H9 (cell line): ENCODE data around the gene FAM24B. TPM values are rescaled to one million over a fixed set of nuclear protein-coding genes. Genes with fewer than 3 reads are reported as not detected.
A peak's percentile ranks its signal among the peaks of the same experiment; 100 is the strongest.
"Not testable (repeated sequence)": the region's sequence is repeated elsewhere in the genome, so short reads cannot be mapped to it uniquely, and the experiment has no call there.

Experiments
- DNase-seq: peaks from one replicate; pipeline ENCODE4 v3.0.0-alpha.2; 2017
- H2AFZ ChIP-seq: one replicate; pipeline ENCODE4 v1.6.1; 2013; ENCODE audit warnings: mild to moderate bottlenecking, low read length, control low read depth, moderate library complexity
- H2AK5ac ChIP-seq: 2 replicates; pipeline ENCODE4 v1.6.1; 2013; ENCODE audit warnings: low read length, control low read depth, mixed read lengths; ENCODE audit not compliant: insufficient read length
- H2BK120ac ChIP-seq: one replicate; pipeline ENCODE4 v1.6.1; 2013; ENCODE audit warnings: low read depth, mild to moderate bottlenecking, low read length, control low read depth, inconsistent platforms; ENCODE audit not compliant: poor library complexity, severe bottlenecking
- H2BK12ac ChIP-seq: 2 replicates; pipeline ENCODE4 v1.6.1; 2013; ENCODE audit warnings: low read length, control low read depth, mixed read lengths, low read depth; ENCODE audit not compliant: insufficient read length
- H2BK15ac ChIP-seq: 2 replicates; pipeline ENCODE4 v1.6.1; 2013; ENCODE audit warnings: low read depth, low read length, control low read depth
- H2BK20ac ChIP-seq: one replicate; pipeline ENCODE4 v1.6.1; 2013; ENCODE audit warnings: low read depth, mild to moderate bottlenecking, low read length, control low read depth, inconsistent platforms; ENCODE audit not compliant: poor library complexity, severe bottlenecking
- H2BK5ac ChIP-seq: 2 replicates; pipeline ENCODE4 v1.6.1; 2013; ENCODE audit warnings: low read length, control low read depth, mixed read lengths; ENCODE audit not compliant: insufficient read length
- H3K14ac ChIP-seq: 2 replicates; pipeline ENCODE4 v1.6.1; 2013; ENCODE audit warnings: low read length, control low read depth; ENCODE audit not compliant: insufficient read depth
- H3K18ac ChIP-seq: 2 replicates; pipeline ENCODE4 v1.6.1; 2013; ENCODE audit warnings: low read depth, mild to moderate bottlenecking, mixed read lengths, low read length, control low read depth; ENCODE audit not compliant: insufficient read length
- H3K23ac ChIP-seq: 2 replicates; pipeline ENCODE4 v1.6.1; 2013; ENCODE audit warnings: low read length, control low read depth, mixed read lengths, low read depth; ENCODE audit not compliant: insufficient read length
- H3K23me2 ChIP-seq: 2 replicates; pipeline ENCODE4 v1.6.1; 2013; ENCODE audit warnings: low read depth, mild to moderate bottlenecking, mixed read lengths, low read length, control low read depth; ENCODE audit not compliant: insufficient read length, poor library complexity, severe bottlenecking
- H3K27ac ChIP-seq: 2 replicates; pipeline ENCODE4 v1.5.1; 2013; ENCODE audit warnings: low read length, control low read depth, mixed read lengths, low read depth; ENCODE audit not compliant: insufficient read length
- H3K27me3 ChIP-seq: 2 replicates; pipeline ENCODE4 v1.6.1; 2013; ENCODE audit warnings: low read length, control low read depth, inconsistent platforms; ENCODE audit not compliant: insufficient read depth
- H3K4ac ChIP-seq: 2 replicates; pipeline ENCODE4 v1.6.1; 2013; ENCODE audit warnings: low read depth, mild to moderate bottlenecking, control low read depth, inconsistent platforms, low read length, moderate library complexity
- H3K4me1 ChIP-seq: 2 replicates; pipeline ENCODE4 v1.6.1; 2013; ENCODE audit warnings: low read length, control low read depth, inconsistent platforms; ENCODE audit not compliant: insufficient read depth
- H3K4me2 ChIP-seq: 2 replicates; pipeline ENCODE4 v1.6.1; 2013; ENCODE audit warnings: low read length, control low read depth, mixed read lengths; ENCODE audit not compliant: insufficient read length, insufficient read depth
- H3K56ac ChIP-seq: 2 replicates; pipeline ENCODE4 v1.6.1; 2013; ENCODE audit warnings: low read depth, mild to moderate bottlenecking, mixed read lengths, low read length, control low read depth; ENCODE audit not compliant: insufficient read length
- H3K79me1 ChIP-seq: 2 replicates; pipeline ENCODE4 v1.6.1; 2013; ENCODE audit warnings: low read depth, mild to moderate bottlenecking, moderate library complexity, low read length, control low read depth, inconsistent platforms; ENCODE audit not compliant: insufficient read depth, poor library complexity, severe bottlenecking
- H3K79me2 ChIP-seq: 2 replicates; pipeline ENCODE4 v1.6.1; 2013; ENCODE audit warnings: low read length, control low read depth, inconsistent platforms; ENCODE audit not compliant: insufficient read depth
- H3K9ac ChIP-seq: 2 replicates; pipeline ENCODE4 v1.6.1; 2013; ENCODE audit warnings: low read length, control low read depth, mixed read lengths; ENCODE audit not compliant: insufficient read length; ENCODE audit errors: extremely low read depth
- H3K9me3 ChIP-seq: one replicate; pipeline ENCODE4 v1.6.1; 2013; ENCODE audit warnings: low read depth, low read length, inconsistent platforms; ENCODE audit not compliant: control insufficient read depth
- H3T11ph ChIP-seq: one replicate; pipeline ENCODE4 v1.6.1; 2013; ENCODE audit warnings: mild to moderate bottlenecking, low read length, control low read depth, inconsistent platforms
- H4K20me1 ChIP-seq: one replicate; pipeline ENCODE4 v1.6.1; 2013; ENCODE audit not compliant: control insufficient read depth, insufficient read length, insufficient read depth
- H4K5ac ChIP-seq: 2 replicates; pipeline ENCODE4 v1.6.1; 2013; ENCODE audit warnings: low read depth, mild to moderate bottlenecking, mixed read lengths, low read length, control low read depth; ENCODE audit not compliant: insufficient read length
- H4K8ac ChIP-seq: replicated peaks from 2 replicates; pipeline ENCODE4 v1.6.1; 2013; ENCODE audit warnings: low read length, control low read depth, mixed read lengths, low read depth; ENCODE audit not compliant: insufficient read length
- H4K91ac ChIP-seq: 2 replicates; pipeline ENCODE4 v1.6.1; 2013; ENCODE audit warnings: low read depth, mild to moderate bottlenecking, moderate library complexity, mixed read lengths, low read length, control low read depth; ENCODE audit not compliant: insufficient read length
- H3K27ac Mint-ChIP-seq, 3 experiments: 2 replicates in 2 of 3; 3 replicates in 1 of 3; pipeline ENCODE4 v1.8.0; 2020 to 2021; ENCODE audit warnings: mixed read lengths in 3 of 3, mild to moderate bottlenecking in 1 of 3, moderate library complexity in 1 of 3
- H3K27me3 Mint-ChIP-seq: 2 replicates; pipeline ENCODE4 v1.8.0; 2021; ENCODE audit warnings: low read depth, mild to moderate bottlenecking, moderate library complexity, mixed read lengths
- H3K36me3 Mint-ChIP-seq, 3 experiments: 2 replicates in 2 of 3; 3 replicates in 1 of 3; pipeline ENCODE4 v1.8.0; 2020 to 2021; ENCODE audit warnings: low read depth in 3 of 3, mixed read lengths in 3 of 3; ENCODE audit not compliant: insufficient read depth in 1 of 3
- H3K4me1 Mint-ChIP-seq, 2 experiments: 2 replicates each; pipeline ENCODE4 v1.8.0; 2020; ENCODE audit warnings: mixed read lengths in 2 of 2
- H3K4me3 Mint-ChIP-seq, 2 experiments: 2 replicates in 1 of 2; 3 replicates in 1 of 2; pipeline ENCODE4 v1.8.0; 2020 to 2021; ENCODE audit warnings: mild to moderate bottlenecking in 2 of 2, mixed read lengths in 2 of 2, moderate library complexity in 1 of 2
- H3K9me3 Mint-ChIP-seq, 2 experiments: 2 replicates in 1 of 2; 3 replicates in 1 of 2; pipeline ENCODE4 v1.8.0; 2020; ENCODE audit warnings: mild to moderate bottlenecking in 2 of 2, mixed read lengths in 2 of 2, moderate library complexity in 1 of 2
- WGBS: extraction: QIAGEN DNeasy Blood & Tissue Kit; methylation state at CpG from one replicate; pipeline ENCODE4 v1.1.7; 2013; ENCODE audit warnings: missing lambda C conversion rate, low lambda C conversion rate, mixed read lengths; ENCODE audit not compliant: insufficient read length; ENCODE audit errors: extremely low coverage; 5-methylcytosine and 5-hydroxymethylcytosine counted together
- total RNA-seq: library from RNA; stranded (reverse); gene quantifications from 2 replicates; pipeline ENCODE4 v1.2.1, GENCODE V29; 2021
- TF ChIP-seq, protein P1 (sequence below): fragments of 200-600 bp; sonication (generic); conservative IDR thresholded peaks from 3 replicates; pipeline ENCODE4 v1.8.0; 2021; ENCODE audit warnings: antibody characterized with exemption, mild to moderate bottlenecking

Gene FAM24B
- total RNA-seq, 1 experiment from 2014 or later, result not detected

DNA sequence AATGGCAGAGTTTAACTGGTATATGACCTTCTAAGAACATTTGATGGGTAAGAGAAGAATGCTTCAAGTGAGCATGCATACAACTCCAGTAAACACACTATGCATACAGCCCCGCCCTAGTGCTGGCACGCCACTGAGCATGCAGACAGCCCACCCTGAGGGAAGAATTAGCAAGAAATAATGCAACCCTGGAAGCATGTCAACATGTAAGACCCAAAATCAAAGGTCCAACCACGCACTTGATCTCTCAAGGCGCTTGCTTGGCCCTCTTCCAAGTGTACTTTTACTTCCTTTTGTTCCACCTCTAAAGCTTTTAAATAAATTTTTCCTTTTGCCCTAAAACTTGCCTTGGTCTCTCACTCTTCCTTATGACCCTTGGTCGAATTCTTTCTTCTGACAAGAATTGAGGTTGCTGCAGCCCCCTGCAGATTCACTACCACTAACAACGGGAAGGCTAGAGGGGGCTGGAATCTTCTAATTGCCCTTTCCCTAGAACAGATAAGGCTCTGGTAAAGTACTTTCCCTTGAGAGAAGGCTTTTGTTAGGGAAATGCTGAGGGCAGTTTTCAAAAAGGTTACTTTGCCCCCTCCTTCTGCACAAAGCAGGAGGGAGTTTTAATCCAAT is 3.4 kb downstream of the FAM24B start:
- peak; percentile 50 for DNase-seq
- H2BK15ac ChIP-seq, result no peak overlapping the region
- H2AFZ ChIP-seq, result no peak overlapping the region
- no peak overlapping the region for H3K9ac ChIP-seq
- H2BK12ac ChIP-seq, result no peak overlapping the region
- no peak overlapping the region for H2BK5ac ChIP-seq
- H3K9me3 Mint-ChIP-seq, result peaks cover 5% of the 10 kb centered on the region in 2 experiments
- WGBS, result no CpG with 5 or more reads among the region's 6 CpGs
- no peak overlapping the region for H2BK20ac ChIP-seq
- no peak overlapping the region for H2BK120ac ChIP-seq
- peaks cover 1% of the 10 kb centered on the region; the same call in 1 of the 2 replicates for H3K27me3 Mint-ChIP-seq
- peaks cover 58 to 61% of the 10 kb centered on the region in 2 experiments for H3K4me1 Mint-ChIP-seq
- no peaks in the 10 kb centered on the region; the same call in 1 of the 2 replicates for H3K4me1 ChIP-seq
- no peaks in the 10 kb centered on the region for H3K79me2 ChIP-seq
- no peak overlapping the region for H2AK5ac ChIP-seq
- H3K4ac ChIP-seq, result no peak overlapping the region
- no peaks in the 10 kb centered on the region for H3K79me1 ChIP-seq
- no peak overlapping the region for H4K8ac ChIP-seq
- peak overlapping the region; percentile 53 for H3K27ac ChIP-seq
- peak overlapping the region; percentile 18 to 69; a peak in 3 of 5 replicates for H3K4me3 Mint-ChIP-seq
- H3K23me2 ChIP-seq, result no peaks in the 10 kb centered on the region
- H3K14ac ChIP-seq, result no peak overlapping the region
- H3K9me3 ChIP-seq, result no peaks in the 10 kb centered on the region
- H3K4me2 ChIP-seq, result peak overlapping the region; percentile 40
- H3T11ph ChIP-seq, result no peak overlapping the region
- H3K27me3 ChIP-seq, result no peaks in the 10 kb centered on the region
- H4K91ac ChIP-seq, result no peak overlapping the region
- H3K36me3 Mint-ChIP-seq, result peaks cover 3 to 5% (median 4%) of the 10 kb centered on the region in 3 experiments; a peak in 4 of 7 replicates
- H4K5ac ChIP-seq, result no peak overlapping the region
- no peak overlapping the region for H3K56ac ChIP-seq
- H3K18ac ChIP-seq, result no peak overlapping the region
- TF ChIP-seq, protein P1, sequence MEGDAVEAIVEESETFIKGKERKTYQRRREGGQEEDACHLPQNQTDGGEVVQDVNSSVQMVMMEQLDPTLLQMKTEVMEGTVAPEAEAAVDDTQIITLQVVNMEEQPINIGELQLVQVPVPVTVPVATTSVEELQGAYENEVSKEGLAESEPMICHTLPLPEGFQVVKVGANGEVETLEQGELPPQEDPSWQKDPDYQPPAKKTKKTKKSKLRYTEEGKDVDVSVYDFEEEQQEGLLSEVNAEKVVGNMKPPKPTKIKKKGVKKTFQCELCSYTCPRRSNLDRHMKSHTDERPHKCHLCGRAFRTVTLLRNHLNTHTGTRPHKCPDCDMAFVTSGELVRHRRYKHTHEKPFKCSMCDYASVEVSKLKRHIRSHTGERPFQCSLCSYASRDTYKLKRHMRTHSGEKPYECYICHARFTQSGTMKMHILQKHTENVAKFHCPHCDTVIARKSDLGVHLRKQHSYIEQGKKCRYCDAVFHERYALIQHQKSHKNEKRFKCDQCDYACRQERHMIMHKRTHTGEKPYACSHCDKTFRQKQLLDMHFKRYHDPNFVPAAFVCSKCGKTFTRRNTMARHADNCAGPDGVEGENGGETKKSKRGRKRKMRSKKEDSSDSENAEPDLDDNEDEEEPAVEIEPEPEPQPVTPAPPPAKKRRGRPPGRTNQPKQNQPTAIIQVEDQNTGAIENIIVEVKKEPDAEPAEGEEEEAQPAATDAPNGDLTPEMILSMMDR, result no peak
- peak overlapping the region; percentile 66 to 98 (median 90); a peak in 6 of 7 replicates for H3K27ac Mint-ChIP-seq
- no peaks in the 10 kb centered on the region for H4K20me1 ChIP-seq
- H3K23ac ChIP-seq, result no peak overlapping the region

DNA sequence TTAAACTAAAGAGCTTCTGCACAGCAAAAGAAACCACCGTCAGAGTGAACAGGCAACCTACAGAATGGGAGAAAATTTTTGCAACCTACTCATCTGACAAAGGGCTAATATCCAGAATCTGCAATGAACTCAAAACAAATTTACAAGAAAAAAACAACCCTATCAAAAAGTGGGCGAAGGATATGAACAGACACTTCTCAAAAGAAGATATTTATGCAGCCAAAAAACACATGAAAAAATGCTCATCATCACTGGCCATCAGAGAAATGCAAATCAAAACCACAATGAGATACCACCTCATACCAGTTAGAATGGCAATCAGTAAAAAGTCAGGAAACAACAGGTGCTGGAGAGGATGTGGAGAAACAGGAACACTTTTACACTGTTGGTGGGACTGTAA is 7.4 kb downstream of the FAM24B start:
- not testable (repeated sequence) for H2BK15ac ChIP-seq, H2AFZ ChIP-seq, H3K79me2 ChIP-seq, H3K27me3 ChIP-seq, H3K9me3 ChIP-seq, H4K91ac ChIP-seq, H3T11ph ChIP-seq, H3K27ac Mint-ChIP-seq, H3K27ac ChIP-seq, H3K56ac ChIP-seq, H2BK120ac ChIP-seq, H3K9ac ChIP-seq, H3K4ac ChIP-seq, H2BK5ac ChIP-seq, DNase-seq, H4K8ac ChIP-seq, H3K27me3 Mint-ChIP-seq, H3K23me2 ChIP-seq, H3K18ac ChIP-seq, H3K79me1 ChIP-seq, H3K14ac ChIP-seq, H3K23ac ChIP-seq, H4K5ac ChIP-seq, H3K4me3 Mint-ChIP-seq, H2BK20ac ChIP-seq, H3K4me1 ChIP-seq, H4K20me1 ChIP-seq, H2BK12ac ChIP-seq, H3K4me2 ChIP-seq, H2AK5ac ChIP-seq
- Mint-ChIP-seq H3K4me1 (peaks cover 36 to 38% of the 10 kb centered on the region in 2 experiments), H3K9me3 (peaks cover 31 to 36% of the 10 kb centered on the region in 2 experiments), H3K36me3 (peaks cover 16 to 32% (median 18%) of the 10 kb centered on the region in 3 experiments)
- no CpG with 5 or more reads among the region's 2 CpGs for WGBS
